GM12878 (cell line): ENCODE measurements around the gene HIVEP3. TPM values are rescaled to one million over a fixed set of nuclear protein-coding genes. Genes with fewer than 3 reads are reported as not detected.
A peak's percentile ranks its signal among the peaks of the same experiment; 100 is the strongest.

Source experiments
- ATAC-seq: fragments of 200-7000 bp; cut with Tn5 transposase; 3 replicates; pipeline ENCODE4 v1.9.1; 2020; ENCODE audit warnings: mild to moderate bottlenecking, moderate library complexity
- BruUV-seq: library from RNA; stranded (reverse); fragments of 400-500 nt; replicated peaks from 2 replicates; lab custom pipeline; 2021; lab: Mats Ljungman, UMichigan
- CTCF ChIA-PET: fragments of 300-600 bp; sonication (Branson Sonifier 250); formaldehyde crosslinking; extraction: SDS; loops from one replicate; lab custom pipeline; 2021; ENCODE audit warnings: inconsistent platforms; lab: Yijun Ruan, JAX
- POLR2A ChIA-PET: fragments of 350-600 bp; formaldehyde crosslinking; extraction: SDS; loops from one replicate; lab custom pipeline; 2021; ENCODE audit warnings: inconsistent platforms; lab: Charles Lee
- RAD21 ChIA-PET: fragments of 300-600 bp; sonication (Branson Sonifier 250); formaldehyde crosslinking; loops from one replicate; lab custom pipeline; 2023; ENCODE audit warnings: antibody characterized with exemption; ENCODE audit not compliant: unreplicated experiment; lab: Charles Lee
- SMC1A ChIA-PET: fragments of 300-600 bp; sonication (Branson Sonifier 250); formaldehyde crosslinking; loops from one replicate; lab custom pipeline; 2023; ENCODE audit not compliant: unreplicated experiment, uncharacterized antibody; lab: Charles Lee
- DNase-seq: peaks from one replicate; pipeline ENCODE4 v3.0.0-alpha.2; 2011; ENCODE audit warnings: low read depth, low spot score
- FAIRE-seq: peaks from 3 replicates; lab custom pipeline; 2011; peaks lifted over from hg19 to GRCh38; lab: Jason Lieb, UNC
- H2AFZ ChIP-seq: 2 replicates; pipeline ENCODE4 v1.6.0; 2011; ENCODE audit warnings: low read depth, low read length, control low read depth; ENCODE audit not compliant: control insufficient read depth
- H3K27ac ChIP-seq: 2 replicates; pipeline ENCODE4 v1.5.1; 2011; ENCODE audit warnings: control low read depth; ENCODE audit not compliant: control insufficient read depth, insufficient read depth
- H3K27me3 ChIP-seq, 2 experiments: replicated peaks in 1 of 2; 2 replicates each; pipeline versions ENCODE4 v1.6.0 to v1.6.1; 2011; ENCODE audit warnings: low read length in 1 of 2; ENCODE audit not compliant: control insufficient read depth in 2 of 2, insufficient read depth in 2 of 2
- H3K36me3 ChIP-seq, 2 experiments: 2 replicates each; pipeline ENCODE4 v1.5.1; 2011; ENCODE audit warnings: low read length in 1 of 2; ENCODE audit not compliant: control insufficient read depth in 2 of 2, insufficient read depth in 2 of 2
- H3K4me1 ChIP-seq: 2 replicates; pipeline ENCODE4 v1.6.1; 2011; ENCODE audit warnings: mild to moderate bottlenecking, low read length, moderate library complexity, mixed read lengths; ENCODE audit not compliant: control insufficient read depth, insufficient read depth
- H3K4me2 ChIP-seq: 2 replicates; pipeline ENCODE4 v1.6.0; 2011; ENCODE audit warnings: control low read depth; ENCODE audit not compliant: control insufficient read depth, insufficient read depth
- H3K4me3 ChIP-seq: fragments of 200-600 bp; sonication (generic); 2 replicates; pipeline ENCODE4 v1.5.1; 2016
- H3K79me2 ChIP-seq: 2 replicates; pipeline ENCODE4 v1.6.0; 2011; ENCODE audit warnings: low read length; ENCODE audit not compliant: control insufficient read depth, insufficient read depth
- H3K9ac ChIP-seq: 2 replicates; pipeline ENCODE4 v1.8.0; 2011; ENCODE audit warnings: low read length, control low read depth, mixed read lengths; ENCODE audit not compliant: control insufficient read depth, insufficient read depth
- H3K9me3 ChIP-seq: replicated peaks from 3 replicates; pipeline ENCODE4 v1.5.1; 2011; ENCODE audit warnings: mild to moderate bottlenecking, low read length; ENCODE audit not compliant: control insufficient read depth, insufficient read depth
- H4K20me1 ChIP-seq: 2 replicates; pipeline ENCODE4 v1.6.0; 2011; ENCODE audit not compliant: control insufficient read depth, insufficient read depth
- BMI1 ChIP-seq: fragments of 450-650 bp; IDR thresholded peaks from 2 replicates; pipeline ENCODE4 v1.6.1; 2016; ENCODE audit warnings: mild to moderate bottlenecking, moderate library complexity, borderline replicate concordance
- CBFB ChIP-seq: IDR thresholded peaks from 2 replicates; pipeline ENCODE4 v1.6.1; 2016; ENCODE audit warnings: antibody characterized with exemption, low read depth
- EP300 ChIP-seq, 2 experiments: fragments of 150-350 bp in 1 of 2; IDR thresholded peaks; 2 replicates each; pipeline ENCODE4 v1.6.1; 2011 to 2012; ENCODE audit warnings: low read depth in 2 of 2, low read length in 2 of 2, borderline replicate concordance in 1 of 2, improper control_type of control experiment in 1 of 2, inconsistent platforms in 1 of 2; ENCODE audit not compliant: control insufficient read depth in 1 of 2
- ETV6 ChIP-seq, 2 experiments: fragments of 450-650 bp in 1 of 2; IDR thresholded peaks in 1 of 2; conservative IDR thresholded peaks in 1 of 2; 2 replicates each; pipeline ENCODE4 v1.6.1; 2014; ENCODE audit warnings: antibody characterized with exemption in 1 of 2, borderline replicate concordance in 1 of 2, low read depth in 1 of 2, mild to moderate bottlenecking in 1 of 2, moderate library complexity in 1 of 2
- MEF2A ChIP-seq: IDR thresholded peaks from 2 replicates; pipeline ENCODE4 v1.6.1; 2011; ENCODE audit warnings: low read depth, mild to moderate bottlenecking, low read length, moderate library complexity; ENCODE audit not compliant: insufficient read depth
- PAX5 ChIP-seq: IDR thresholded peaks from 2 replicates; pipeline ENCODE4 v1.6.1; 2011; ENCODE audit warnings: low read depth, low read length, borderline replicate concordance
- POLR2A ChIP-seq: IDR thresholded peaks from 2 replicates; pipeline ENCODE4 v1.6.1; 2011; ENCODE audit warnings: low read depth, mild to moderate bottlenecking, low read length
- WGBS: methylation state at CpG from one replicate; pipeline ENCODE4 v1.1.6; 2016; ENCODE audit warnings: low lambda C conversion rate; ENCODE audit not compliant: insufficient replicate concordance, insufficient coverage; ENCODE audit errors: missing lambda C conversion rate; 5-methylcytosine and 5-hydroxymethylcytosine counted together
- in situ Hi-C: fragments of 300-500 bp; cut with MboI; formaldehyde crosslinking; loops from 9 replicates; pipeline ENCODE4 v1.14.3; 2018; ENCODE audit warnings: mixed read lengths
- intact Hi-C: fragments of 100-400 bp; cut with micrococcal nuclease; formaldehyde crosslinking; loops from one replicate; pipeline ENCODE4 v1.14.2; 2022; ENCODE audit not compliant: unreplicated experiment
- polyA plus RNA-seq, 11 experiments: library from polyadenylated mRNA; depleted of rRNA in 4 of 11; unstranded in 6 of 11; stranded (reverse) in 5 of 11; fragments of >200 nt; fragmentation: Nextera tagmentation in 4 of 11; fragmentation: Illumina TruSeq in 1 of 11; extraction: Ambion mirVana in 4 of 11; extraction: Trizol in 1 of 11; gene quantifications; 1 replicate in 1 of 11; 2 replicates in 10 of 11; pipeline versions ENCODE4 v1.2.1 to v1.2.3, GENCODE V29; 2011 to 2016; ENCODE audit warnings: inconsistent platforms in 2 of 11, missing spikeins in 2 of 11, low read depth in 1 of 11
- total RNA-seq, 4 experiments: library from RNA; depleted of rRNA in 3 of 4; stranded (reverse); fragments of >200 nt in 3 of 4; fragmentation: Illumina TruSeq in 1 of 4; extraction: Trizol in 1 of 4; gene quantifications; 2 replicates each; pipeline versions ENCODE4 v1.2.1 to v1.2.3, GENCODE V29; 2013 to 2021
- TF ChIP-seq, protein P1 (sequence below): fragments of 450-650 bp; IDR thresholded peaks from 2 replicates; pipeline ENCODE4 v1.6.1; 2016; ENCODE audit warnings: mild to moderate bottlenecking
- TF ChIP-seq, protein P2 (sequence below): IDR thresholded peaks from 2 replicates; pipeline ENCODE4 v1.6.1; 2011; ENCODE audit warnings: mild to moderate bottlenecking, low read depth, low read length, moderate library complexity; ENCODE audit not compliant: insufficient replicate concordance
- TF ChIP-seq, protein P3 (sequence below): fragments of 450-650 bp; IDR thresholded peaks from 2 replicates; pipeline ENCODE4 v1.6.1; 2018; ENCODE audit warnings: borderline replicate concordance, mild to moderate bottlenecking; ENCODE audit not compliant: partially characterized antibody

Gene HIVEP3
- total and polyA plus RNA-seq, 10 of the 15 experiments (the other 5 are each of a cell fraction or from before 2014, with no cell fraction given), result 1.8 to 13.6 (median 3.8) TPM

GRCh38 chr1:41882068-41882477, 36.6 kb downstream of the HIVEP3 start (continued):
- TF ChIP-seq, protein P1, sequence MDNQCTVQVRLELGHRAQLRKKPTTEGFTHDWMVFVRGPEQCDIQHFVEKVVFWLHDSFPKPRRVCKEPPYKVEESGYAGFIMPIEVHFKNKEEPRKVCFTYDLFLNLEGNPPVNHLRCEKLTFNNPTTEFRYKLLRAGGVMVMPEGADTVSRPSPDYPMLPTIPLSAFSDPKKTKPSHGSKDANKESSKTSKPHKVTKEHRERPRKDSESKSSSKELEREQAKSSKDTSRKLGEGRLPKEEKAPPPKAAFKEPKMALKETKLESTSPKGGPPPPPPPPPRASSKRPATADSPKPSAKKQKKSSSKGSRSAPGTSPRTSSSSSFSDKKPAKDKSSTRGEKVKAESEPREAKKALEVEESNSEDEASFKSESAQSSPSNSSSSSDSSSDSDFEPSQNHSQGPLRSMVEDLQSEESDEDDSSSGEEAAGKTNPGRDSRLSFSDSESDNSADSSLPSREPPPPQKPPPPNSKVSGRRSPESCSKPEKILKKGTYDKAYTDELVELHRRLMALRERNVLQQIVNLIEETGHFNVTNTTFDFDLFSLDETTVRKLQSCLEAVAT, result 0 out of 2 replicates have a peak, but pooled peaks have one; percentile 46
- TF ChIP-seq, all 136 proteins: peak for 11

DNA sequence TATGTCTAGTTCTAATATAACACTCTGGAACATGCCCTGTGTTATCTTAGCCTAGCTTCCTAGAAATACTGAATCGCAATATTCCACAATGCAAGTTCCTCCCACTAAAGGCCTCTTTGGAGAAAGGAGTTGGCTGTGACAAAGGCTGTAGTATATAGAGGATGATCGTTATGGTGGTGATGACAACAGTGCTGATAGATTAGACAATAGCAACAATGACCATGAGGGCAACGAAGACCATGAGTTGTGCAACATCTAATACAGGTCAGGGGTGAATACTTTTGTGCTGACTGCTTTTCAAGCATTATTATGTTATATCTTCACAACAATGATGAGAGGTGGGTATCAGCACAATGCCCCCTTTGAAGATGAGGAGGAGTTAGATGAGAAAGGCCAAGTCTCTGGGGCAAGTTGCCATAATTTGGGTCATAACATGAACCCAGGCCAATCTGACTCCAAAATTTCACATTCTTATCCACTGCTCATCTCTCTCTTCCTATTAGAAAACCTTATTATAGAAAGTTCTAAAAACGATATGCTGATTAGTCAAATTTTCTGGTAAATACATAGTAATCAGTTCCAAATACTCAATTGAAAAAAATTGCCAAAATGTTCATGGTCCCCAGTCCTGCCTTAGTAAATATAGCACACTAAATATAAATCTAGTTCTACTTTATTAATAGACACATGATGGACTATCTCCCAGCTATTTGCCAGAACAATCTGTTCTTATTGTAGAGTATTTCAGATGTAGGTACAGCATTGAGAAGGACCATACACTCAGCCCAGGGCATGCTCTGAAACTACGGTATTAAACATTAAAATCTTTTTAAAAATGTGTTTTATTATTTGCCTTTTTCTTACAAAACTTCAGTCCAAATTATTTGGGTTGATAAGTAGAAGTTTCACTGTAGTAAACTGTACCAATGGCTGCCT, 37.5 kb downstream of the HIVEP3 start:
- TF ChIP-seq, protein P2, sequence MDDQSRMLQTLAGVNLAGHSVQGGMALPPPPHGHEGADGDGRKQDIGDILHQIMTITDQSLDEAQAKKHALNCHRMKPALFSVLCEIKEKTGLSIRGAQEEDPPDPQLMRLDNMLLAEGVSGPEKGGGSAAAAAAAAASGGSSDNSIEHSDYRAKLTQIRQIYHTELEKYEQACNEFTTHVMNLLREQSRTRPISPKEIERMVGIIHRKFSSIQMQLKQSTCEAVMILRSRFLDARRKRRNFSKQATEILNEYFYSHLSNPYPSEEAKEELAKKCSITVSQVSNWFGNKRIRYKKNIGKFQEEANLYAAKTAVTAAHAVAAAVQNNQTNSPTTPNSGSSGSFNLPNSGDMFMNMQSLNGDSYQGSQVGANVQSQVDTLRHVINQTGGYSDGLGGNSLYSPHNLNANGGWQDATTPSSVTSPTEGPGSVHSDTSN, result no peak
- no peak for TF ChIP-seq BMI1
- TF ChIP-seq ETV6 (conservative IDR thresholded peaks at IDR 0.05 in 1 of 2, IDR thresholded peaks at IDR 0.05 in 1 of 2; ENCODE audit: borderline replicate concordance in 1 of 2, low read depth in 1 of 2), result no peak
- TF ChIP-seq POLR2A, result no peak
- TF ChIP-seq CBFB, result no peak
- TF ChIP-seq EP300 (IDR thresholded peaks at IDR 0.05; ENCODE audit: borderline replicate concordance in 1 of 2, control insufficient read depth in 1 of 2, low read depth in 2 of 2, low read length in 2 of 2), result no peak
- no peak for TF ChIP-seq PAX5
- TF ChIP-seq MEF2A, result no peak
- TF ChIP-seq, protein P3, sequence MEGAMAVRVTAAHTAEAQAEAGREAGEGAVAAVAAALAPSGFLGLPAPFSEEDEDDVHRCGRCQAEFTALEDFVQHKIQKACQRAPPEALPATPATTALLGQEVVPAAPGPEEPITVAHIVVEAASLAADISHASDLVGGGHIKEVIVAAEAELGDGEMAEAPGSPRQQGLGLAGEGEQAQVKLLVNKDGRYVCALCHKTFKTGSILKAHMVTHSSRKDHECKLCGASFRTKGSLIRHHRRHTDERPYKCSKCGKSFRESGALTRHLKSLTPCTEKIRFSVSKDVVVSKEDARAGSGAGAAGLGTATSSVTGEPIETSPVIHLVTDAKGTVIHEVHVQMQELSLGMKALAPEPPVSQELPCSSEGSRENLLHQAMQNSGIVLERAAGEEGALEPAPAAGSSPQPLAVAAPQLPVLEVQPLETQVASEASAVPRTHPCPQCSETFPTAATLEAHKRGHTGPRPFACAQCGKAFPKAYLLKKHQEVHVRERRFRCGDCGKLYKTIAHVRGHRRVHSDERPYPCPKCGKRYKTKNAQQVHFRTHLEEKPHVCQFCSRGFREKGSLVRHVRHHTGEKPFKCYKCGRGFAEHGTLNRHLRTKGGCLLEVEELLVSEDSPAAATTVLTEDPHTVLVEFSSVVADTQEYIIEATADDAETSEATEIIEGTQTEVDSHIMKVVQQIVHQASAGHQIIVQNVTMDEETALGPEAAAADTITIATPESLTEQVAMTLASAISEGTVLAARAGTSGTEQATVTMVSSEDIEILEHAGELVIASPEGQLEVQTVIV, result no peak
- H3K4me1 ChIP-seq, result peaks cover 8% of the 10 kb centered on the region
- ATAC-seq (no peak), FAIRE-seq (no peak), DNase-seq (no peak)
- peak overlapping the region; percentile 69; the same call in 1 of the 2 replicates for H3K27ac ChIP-seq
- no TSS peak for BruUV-seq
- 26% methylated on average over 5 of the region's 5 CpGs for whole genome bisulfite sequencing
- ChIA-PET CTCF (interaction anchor here (1.8 to 2.9 kb wide), 2 partner anchors 11 kb away, joined by 7 to 17 read pairs; no protein-coding TSS in a partner anchor), POLR2A (interaction anchor here (1.4 kb wide), 2 partner anchors 8 to 10 kb away, joined by 3 to 9 read pairs; no protein-coding TSS in a partner anchor), RAD21 (interaction anchor here (1.2 to 2.0 kb wide), 2 partner anchors 11 to 100 kb away, joined by 3 to 11 read pairs; no protein-coding TSS in a partner anchor), SMC1A (interaction anchor here (0.7 to 2.2 kb wide), 4 partner anchors 10 to 70 kb away, joined by 3 to 16 read pairs (median 6); partner anchors contain the start of gene HIVEP3)
- no peaks in the 10 kb centered on the region; the same call in 2 of the 3 replicates for H3K9me3 ChIP-seq
- intact Hi-C loops, result no loop called here
- no peak overlapping the region for H3K4me3 ChIP-seq
- H3K27me3 ChIP-seq, result no peaks in the 10 kb centered on the region
- no peak overlapping the region for H3K4me2 ChIP-seq
- H3K36me3 ChIP-seq, result no peaks in the 10 kb centered on the region
- no peak overlapping the region for H2AFZ ChIP-seq
- in situ Hi-C loops, result no loop called here
- H4K20me1 ChIP-seq, result no peaks in the 10 kb centered on the region
- no peak overlapping the region for H3K9ac ChIP-seq
- no peaks in the 10 kb centered on the region for H3K79me2 ChIP-seq
